Measurements from ENCODE around the gene MPV17L.
"Not testable (repeated sequence)": the region's sequence is repeated elsewhere in the genome, so short reads cannot be mapped to it uniquely, and the experiment has no call there.

The MPV17L gene

DNA sequence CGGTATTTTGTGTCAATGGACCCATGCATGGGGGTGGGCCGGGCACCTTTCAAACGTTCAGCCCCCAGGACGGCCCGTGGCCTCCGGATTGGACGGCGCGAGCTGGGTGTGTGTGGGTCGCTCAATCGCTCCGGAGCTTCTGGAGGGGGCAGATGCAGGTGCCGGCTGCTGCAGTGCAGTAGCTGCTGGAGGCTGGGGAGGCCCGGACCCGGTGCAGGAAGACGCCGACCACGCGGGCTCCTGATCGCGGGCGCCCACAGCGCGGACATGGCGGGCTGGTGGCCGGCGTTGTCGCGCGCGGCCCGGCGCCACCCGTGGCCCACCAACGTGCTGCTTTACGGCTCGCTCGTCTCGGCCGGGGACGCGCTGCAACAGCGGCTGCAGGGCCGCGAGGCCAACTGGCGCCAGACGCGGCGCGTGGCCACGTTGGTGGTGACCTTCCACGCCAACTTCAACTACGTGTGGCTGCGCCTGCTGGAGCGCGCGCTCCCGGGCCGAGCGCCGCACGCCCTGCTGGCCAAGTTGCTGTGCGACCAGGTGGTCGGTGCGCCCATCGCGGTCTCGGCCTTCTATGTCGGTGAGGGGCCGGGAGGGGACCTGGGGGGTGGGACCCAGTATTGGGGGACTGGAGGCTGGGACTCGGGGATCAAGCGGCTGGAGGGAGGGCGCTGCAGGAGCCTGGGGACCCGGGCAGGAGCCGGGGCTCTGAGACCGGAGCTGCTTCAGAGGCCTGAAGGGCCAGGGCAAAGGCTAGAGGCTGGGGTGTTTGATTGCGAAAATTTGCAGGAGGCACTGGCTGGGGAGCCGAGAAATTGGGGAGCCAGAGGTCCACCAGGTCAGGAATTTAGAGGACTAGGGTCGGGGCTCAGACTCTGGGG, at the start of gene MPV17L:
TSS of gene MPV17L (plus strand) at position 124 of the 878 bp plus-strand sequence. CDS start at position 268, 144 bp downstream.
- DNase-seq, result not testable (repeated sequence)

- DNase-seq, result not testable (repeated sequence)
Measured at GRCh38 chr16:15348721-15349120, 46.8 kb upstream of the MPV17L start.

- not testable (repeated sequence) for DNase-seq
Measured at GRCh38 chr16:15351251-15351650, 44.3 kb upstream of the MPV17L start.

- DNase-seq, result not testable (repeated sequence)
Measured at GRCh38 chr16:15351745-15352144, 43.8 kb upstream of the MPV17L start.

DNA sequence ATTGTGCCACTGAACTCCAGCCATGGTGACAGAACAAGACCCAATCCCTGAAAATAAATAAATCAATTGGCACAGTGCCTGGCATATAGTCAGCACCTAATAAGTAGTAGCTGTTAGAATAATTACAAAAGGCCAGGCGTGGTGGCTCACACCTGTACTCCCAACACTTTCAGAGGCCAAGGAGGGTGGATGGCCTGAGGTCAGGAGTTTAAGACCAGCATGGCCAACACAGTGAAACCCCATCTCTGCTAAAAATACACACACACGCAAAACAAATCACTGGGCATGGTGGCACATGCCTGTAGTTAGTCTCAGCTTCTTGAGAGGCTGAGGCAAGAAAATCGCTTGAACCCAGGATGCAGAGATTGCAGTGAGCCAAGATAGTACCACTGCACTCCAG, 42.7 kb upstream of the MPV17L start:
- DNase-seq, result not testable (repeated sequence)

DNA sequence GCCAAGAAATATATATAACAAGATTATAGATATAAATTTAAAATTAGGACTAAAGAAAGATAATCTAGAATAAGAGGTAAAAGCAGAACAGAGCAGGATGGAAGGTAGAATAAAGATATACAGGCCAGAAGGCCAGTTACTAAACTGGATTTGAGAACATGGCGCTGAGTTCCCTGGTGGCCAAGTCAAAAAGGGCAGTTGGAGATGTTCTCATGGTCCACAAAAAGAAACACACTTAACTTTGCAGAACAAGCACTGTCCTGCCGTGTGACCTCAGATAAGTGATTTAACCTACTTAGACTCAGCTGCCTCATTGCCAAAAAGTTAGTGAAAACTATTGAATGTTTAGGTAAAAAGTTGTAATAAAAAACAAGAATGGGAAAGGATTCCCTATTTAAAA, 40.7 kb upstream of the MPV17L start:
- not testable (repeated sequence) for DNase-seq

GRCh38 chr16:15357495-15357894, 38.1 kb upstream of the MPV17L start:
- DNase-seq, result not testable (repeated sequence)

GRCh38 chr16:15378194-15378593, 17.4 kb upstream of the MPV17L start, which contains the start of gene NPIPA5:
Gene NPIPA5 (minus strand): TSS chr16:15378294. CDS start chr16:15378294, 0 bp downstream.
- not testable (repeated sequence) for DNase-seq

DNA sequence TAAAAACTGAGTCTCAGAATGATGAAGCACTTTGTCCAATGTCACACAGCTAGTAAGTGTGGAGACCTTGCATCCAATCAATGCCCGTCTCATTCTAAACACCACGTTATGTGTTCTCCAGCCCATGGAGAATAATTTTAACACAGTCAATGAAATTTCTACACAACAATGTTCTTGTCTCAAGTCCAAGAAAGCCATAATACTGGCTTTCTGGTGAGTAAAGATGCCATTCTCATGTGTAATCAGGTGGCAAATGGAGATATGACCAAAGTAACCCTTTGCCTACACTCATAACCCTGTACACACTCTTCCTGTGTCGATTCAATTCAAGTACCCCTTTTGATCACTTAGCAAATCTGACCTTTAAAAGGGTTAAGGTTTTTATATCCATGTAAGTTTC, 12.7 kb upstream of the MPV17L start:
- DNase-seq, result not testable (repeated sequence)

- not testable (repeated sequence) for DNase-seq
Measured at GRCh38 chr16:15388060-15388459, 7.5 kb upstream of the MPV17L start.

DNA sequence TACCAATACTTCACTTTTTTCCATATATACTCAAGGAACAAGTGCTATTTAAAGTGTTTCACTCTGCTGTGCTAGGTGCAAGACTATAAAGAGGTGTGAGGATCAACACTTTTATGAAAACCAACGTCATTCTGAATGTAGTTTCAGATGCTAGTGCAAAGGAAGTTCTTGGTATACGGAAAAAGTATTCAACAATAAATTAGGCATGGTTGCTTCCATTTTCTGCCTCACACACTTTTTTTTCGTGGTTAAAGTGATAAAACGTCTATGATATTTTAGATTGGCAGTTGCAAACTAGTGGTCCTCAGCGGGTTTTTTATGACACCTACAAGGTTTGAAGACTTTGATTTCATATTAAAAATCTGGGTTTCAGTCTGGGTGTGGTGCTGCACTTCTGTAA, 5.6 kb upstream of the MPV17L start:
- DNase-seq, result not testable (repeated sequence)

GRCh38 chr16:15393025-15393424, 2.5 kb upstream of the MPV17L start:
- DNase-seq, result not testable (repeated sequence)

DNA sequence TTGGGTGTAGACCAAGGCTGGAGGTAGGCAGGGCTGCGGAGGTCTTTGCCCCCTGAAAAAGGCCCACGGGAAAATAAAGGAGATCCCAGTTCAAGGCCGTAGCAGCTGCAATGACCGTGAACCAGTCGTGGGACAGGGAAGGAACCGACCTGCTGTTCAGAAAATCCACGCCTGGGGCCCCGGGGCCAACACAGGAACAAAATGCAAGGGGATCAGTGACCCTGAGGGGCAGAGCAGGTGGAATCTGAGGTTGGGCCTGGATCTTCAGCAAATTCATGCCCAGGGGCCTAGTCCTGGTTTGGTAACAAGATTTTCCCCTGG, 915 bp downstream of the MPV17L start:
- DNase-seq, result not testable (repeated sequence)

GRCh38 chr16:15396948-15397594, 1.5 kb downstream of the MPV17L start:
- no peak for DNase-seq

DNA sequence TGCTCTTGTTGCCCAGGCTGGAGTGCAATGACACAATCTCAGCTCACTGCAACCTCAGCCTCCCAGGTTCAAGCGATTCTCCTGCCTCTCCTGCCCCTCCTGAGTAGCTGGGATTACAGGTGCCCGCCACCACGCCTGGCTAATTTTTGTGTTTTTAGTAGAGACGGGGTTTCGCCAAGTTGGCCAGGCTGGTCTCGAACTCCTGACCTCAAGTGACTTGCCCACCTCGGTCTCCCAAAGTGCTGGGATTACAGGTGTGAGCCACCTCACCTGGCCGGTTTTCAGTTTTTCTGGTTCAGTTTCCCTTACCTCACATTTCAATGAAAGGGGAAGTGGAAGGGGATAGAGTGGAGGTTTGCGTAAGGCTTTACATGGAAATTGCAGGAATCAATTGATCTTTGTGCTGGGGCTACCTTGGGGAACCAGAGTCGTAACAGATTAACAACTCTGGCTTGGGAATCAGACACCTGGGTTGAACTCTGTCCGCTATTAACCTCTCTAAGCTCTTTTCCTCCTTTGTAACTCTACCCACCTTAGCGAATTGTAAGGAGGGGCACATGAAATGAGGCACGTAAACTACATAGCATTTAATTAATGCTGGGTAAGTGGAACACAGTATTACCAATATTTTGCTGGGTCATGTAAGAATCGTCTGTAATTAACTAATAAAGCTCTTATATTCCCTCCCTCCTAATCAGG, 3.2 kb downstream of the MPV17L start:
- DNase-seq, result no peak

GRCh38 chr16:15399317-15399716, 3.8 kb downstream of the MPV17L start:
- no peak for DNase-seq

DNA sequence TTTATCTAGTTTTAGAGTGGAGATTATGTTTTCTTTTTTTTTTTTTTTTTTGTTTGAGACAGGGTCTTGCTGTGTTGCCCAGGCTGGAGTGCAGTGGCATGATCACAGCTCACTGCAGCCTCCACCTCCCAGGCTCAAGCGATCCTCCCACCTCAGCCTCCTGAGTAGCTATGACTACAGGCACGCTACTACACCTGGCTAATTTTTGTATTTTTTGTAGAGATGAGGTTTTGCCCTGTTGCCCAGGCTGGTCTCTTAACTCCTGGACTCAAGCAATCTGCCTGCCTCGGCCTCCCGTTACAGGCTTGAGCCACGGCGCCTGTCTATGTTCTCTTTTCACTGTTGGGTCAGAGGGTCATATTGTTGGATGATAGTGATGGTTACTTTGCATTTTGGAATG, 4.8 kb downstream of the MPV17L start:
- not testable (repeated sequence) for DNase-seq

GRCh38 chr16:15401972-15402371, 6.4 kb downstream of the MPV17L start:
- DNase-seq, result no peak

- no peak for DNase-seq
Measured at GRCh38 chr16:15403392-15403995, 7.9 kb downstream of the MPV17L start.

- DNase-seq, result not testable (repeated sequence)
Measured at GRCh38 chr16:15404091-15404490, 8.5 kb downstream of the MPV17L start.

GRCh38 chr16:15404792-15405191, 9.2 kb downstream of the MPV17L start:
- no peak for DNase-seq

- not testable (repeated sequence) for DNase-seq
Measured at GRCh38 chr16:15407756-15408155, 12.2 kb downstream of the MPV17L start.

DNA sequence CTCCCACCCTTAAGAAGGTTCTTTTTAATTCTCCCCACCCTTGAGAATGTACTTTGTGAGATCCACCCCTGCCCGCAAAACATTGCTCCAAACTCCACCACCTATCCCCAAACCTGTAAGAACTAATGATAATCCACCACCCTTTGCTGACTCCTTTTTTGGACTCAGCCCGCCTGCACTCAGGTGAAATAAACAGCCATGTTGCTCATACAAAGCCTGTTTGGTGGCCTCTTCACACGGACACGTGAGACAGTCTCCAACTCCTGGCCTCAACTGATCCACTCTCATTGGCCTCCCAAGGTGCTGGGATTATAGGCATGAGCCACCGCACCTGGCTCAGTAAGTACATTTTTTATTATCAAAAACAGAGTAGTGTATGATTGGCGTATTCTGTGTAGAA, 13.9 kb downstream of the MPV17L start:
- DNase-seq, result not testable (repeated sequence)

Measured in NCI-H2029 treated with DMSO at 0.1 percent for 48 hours (cell line).